H9 (cell line): ENCODE results near the gene NMUR1. TPM values are rescaled to one million over a fixed set of nuclear protein-coding genes. Genes with fewer than 3 reads are reported as not detected.

Experiments
- DNase-seq: peaks from one replicate; pipeline ENCODE4 v3.0.0-alpha.2; 2017
- H2AFZ ChIP-seq: one replicate; pipeline ENCODE4 v1.6.1; 2013; ENCODE audit warnings: mild to moderate bottlenecking, low read length, control low read depth, moderate library complexity
- H2AK5ac ChIP-seq: 2 replicates; pipeline ENCODE4 v1.6.1; 2013; ENCODE audit warnings: low read length, control low read depth, mixed read lengths; ENCODE audit not compliant: insufficient read length
- H2BK120ac ChIP-seq: one replicate; pipeline ENCODE4 v1.6.1; 2013; ENCODE audit warnings: low read depth, mild to moderate bottlenecking, low read length, control low read depth, inconsistent platforms; ENCODE audit not compliant: poor library complexity, severe bottlenecking
- H2BK12ac ChIP-seq: 2 replicates; pipeline ENCODE4 v1.6.1; 2013; ENCODE audit warnings: low read length, control low read depth, mixed read lengths, low read depth; ENCODE audit not compliant: insufficient read length
- H2BK15ac ChIP-seq: 2 replicates; pipeline ENCODE4 v1.6.1; 2013; ENCODE audit warnings: low read depth, low read length, control low read depth
- H2BK20ac ChIP-seq: one replicate; pipeline ENCODE4 v1.6.1; 2013; ENCODE audit warnings: low read depth, mild to moderate bottlenecking, low read length, control low read depth, inconsistent platforms; ENCODE audit not compliant: poor library complexity, severe bottlenecking
- H2BK5ac ChIP-seq: 2 replicates; pipeline ENCODE4 v1.6.1; 2013; ENCODE audit warnings: low read length, control low read depth, mixed read lengths; ENCODE audit not compliant: insufficient read length
- H3K14ac ChIP-seq: 2 replicates; pipeline ENCODE4 v1.6.1; 2013; ENCODE audit warnings: low read length, control low read depth; ENCODE audit not compliant: insufficient read depth
- H3K18ac ChIP-seq: 2 replicates; pipeline ENCODE4 v1.6.1; 2013; ENCODE audit warnings: low read depth, mild to moderate bottlenecking, mixed read lengths, low read length, control low read depth; ENCODE audit not compliant: insufficient read length
- H3K23ac ChIP-seq: 2 replicates; pipeline ENCODE4 v1.6.1; 2013; ENCODE audit warnings: low read length, control low read depth, mixed read lengths, low read depth; ENCODE audit not compliant: insufficient read length
- H3K23me2 ChIP-seq: 2 replicates; pipeline ENCODE4 v1.6.1; 2013; ENCODE audit warnings: low read depth, mild to moderate bottlenecking, mixed read lengths, low read length, control low read depth; ENCODE audit not compliant: insufficient read length, poor library complexity, severe bottlenecking
- H3K27ac ChIP-seq: 2 replicates; pipeline ENCODE4 v1.5.1; 2013; ENCODE audit warnings: low read length, control low read depth, mixed read lengths, low read depth; ENCODE audit not compliant: insufficient read length
- H3K27me3 ChIP-seq: 2 replicates; pipeline ENCODE4 v1.6.1; 2013; ENCODE audit warnings: low read length, control low read depth, inconsistent platforms; ENCODE audit not compliant: insufficient read depth
- H3K4ac ChIP-seq: 2 replicates; pipeline ENCODE4 v1.6.1; 2013; ENCODE audit warnings: low read depth, mild to moderate bottlenecking, control low read depth, inconsistent platforms, low read length, moderate library complexity
- H3K4me1 ChIP-seq: 2 replicates; pipeline ENCODE4 v1.6.1; 2013; ENCODE audit warnings: low read length, control low read depth, inconsistent platforms; ENCODE audit not compliant: insufficient read depth
- H3K4me2 ChIP-seq: 2 replicates; pipeline ENCODE4 v1.6.1; 2013; ENCODE audit warnings: low read length, control low read depth, mixed read lengths; ENCODE audit not compliant: insufficient read length, insufficient read depth
- H3K56ac ChIP-seq: 2 replicates; pipeline ENCODE4 v1.6.1; 2013; ENCODE audit warnings: low read depth, mild to moderate bottlenecking, mixed read lengths, low read length, control low read depth; ENCODE audit not compliant: insufficient read length
- H3K79me1 ChIP-seq: 2 replicates; pipeline ENCODE4 v1.6.1; 2013; ENCODE audit warnings: low read depth, mild to moderate bottlenecking, moderate library complexity, low read length, control low read depth, inconsistent platforms; ENCODE audit not compliant: insufficient read depth, poor library complexity, severe bottlenecking
- H3K79me2 ChIP-seq: 2 replicates; pipeline ENCODE4 v1.6.1; 2013; ENCODE audit warnings: low read length, control low read depth, inconsistent platforms; ENCODE audit not compliant: insufficient read depth
- H3K9ac ChIP-seq: 2 replicates; pipeline ENCODE4 v1.6.1; 2013; ENCODE audit warnings: low read length, control low read depth, mixed read lengths; ENCODE audit not compliant: insufficient read length; ENCODE audit errors: extremely low read depth
- H3K9me3 ChIP-seq: one replicate; pipeline ENCODE4 v1.6.1; 2013; ENCODE audit warnings: low read depth, low read length, inconsistent platforms; ENCODE audit not compliant: control insufficient read depth
- H3T11ph ChIP-seq: one replicate; pipeline ENCODE4 v1.6.1; 2013; ENCODE audit warnings: mild to moderate bottlenecking, low read length, control low read depth, inconsistent platforms
- H4K20me1 ChIP-seq: one replicate; pipeline ENCODE4 v1.6.1; 2013; ENCODE audit not compliant: control insufficient read depth, insufficient read length, insufficient read depth
- H4K5ac ChIP-seq: 2 replicates; pipeline ENCODE4 v1.6.1; 2013; ENCODE audit warnings: low read depth, mild to moderate bottlenecking, mixed read lengths, low read length, control low read depth; ENCODE audit not compliant: insufficient read length
- H4K8ac ChIP-seq: replicated peaks from 2 replicates; pipeline ENCODE4 v1.6.1; 2013; ENCODE audit warnings: low read length, control low read depth, mixed read lengths, low read depth; ENCODE audit not compliant: insufficient read length
- H4K91ac ChIP-seq: 2 replicates; pipeline ENCODE4 v1.6.1; 2013; ENCODE audit warnings: low read depth, mild to moderate bottlenecking, moderate library complexity, mixed read lengths, low read length, control low read depth; ENCODE audit not compliant: insufficient read length
- H3K27ac Mint-ChIP-seq, 3 experiments: 2 replicates in 2 of 3; 3 replicates in 1 of 3; pipeline ENCODE4 v1.8.0; 2020 to 2021; ENCODE audit warnings: mixed read lengths in 3 of 3, mild to moderate bottlenecking in 1 of 3, moderate library complexity in 1 of 3
- H3K27me3 Mint-ChIP-seq: 2 replicates; pipeline ENCODE4 v1.8.0; 2021; ENCODE audit warnings: low read depth, mild to moderate bottlenecking, moderate library complexity, mixed read lengths
- H3K36me3 Mint-ChIP-seq, 3 experiments: 2 replicates in 2 of 3; 3 replicates in 1 of 3; pipeline ENCODE4 v1.8.0; 2020 to 2021; ENCODE audit warnings: low read depth in 3 of 3, mixed read lengths in 3 of 3; ENCODE audit not compliant: insufficient read depth in 1 of 3
- H3K4me1 Mint-ChIP-seq, 2 experiments: 2 replicates each; pipeline ENCODE4 v1.8.0; 2020; ENCODE audit warnings: mixed read lengths in 2 of 2
- H3K4me3 Mint-ChIP-seq, 2 experiments: 2 replicates in 1 of 2; 3 replicates in 1 of 2; pipeline ENCODE4 v1.8.0; 2020 to 2021; ENCODE audit warnings: mild to moderate bottlenecking in 2 of 2, mixed read lengths in 2 of 2, moderate library complexity in 1 of 2
- H3K9me3 Mint-ChIP-seq, 2 experiments: 2 replicates in 1 of 2; 3 replicates in 1 of 2; pipeline ENCODE4 v1.8.0; 2020; ENCODE audit warnings: mild to moderate bottlenecking in 2 of 2, mixed read lengths in 2 of 2, moderate library complexity in 1 of 2
- CTCF ChIP-seq: fragments of 200-600 bp; sonication (generic); conservative IDR thresholded peaks from 3 replicates; pipeline ENCODE4 v1.8.0; 2021; ENCODE audit warnings: antibody characterized with exemption, mild to moderate bottlenecking
- WGBS: extraction: QIAGEN DNeasy Blood & Tissue Kit; methylation state at CpG from one replicate; pipeline ENCODE4 v1.1.7; 2013; ENCODE audit warnings: missing lambda C conversion rate, low lambda C conversion rate, mixed read lengths; ENCODE audit not compliant: insufficient read length; ENCODE audit errors: extremely low coverage; 5-methylcytosine and 5-hydroxymethylcytosine counted together
- total RNA-seq: library from RNA; stranded (reverse); gene quantifications from 2 replicates; pipeline ENCODE4 v1.2.1, GENCODE V29; 2021

NMUR1 gene
- total RNA-seq, 1 experiment from 2014 or later, result 0.20 TPM

DNA sequence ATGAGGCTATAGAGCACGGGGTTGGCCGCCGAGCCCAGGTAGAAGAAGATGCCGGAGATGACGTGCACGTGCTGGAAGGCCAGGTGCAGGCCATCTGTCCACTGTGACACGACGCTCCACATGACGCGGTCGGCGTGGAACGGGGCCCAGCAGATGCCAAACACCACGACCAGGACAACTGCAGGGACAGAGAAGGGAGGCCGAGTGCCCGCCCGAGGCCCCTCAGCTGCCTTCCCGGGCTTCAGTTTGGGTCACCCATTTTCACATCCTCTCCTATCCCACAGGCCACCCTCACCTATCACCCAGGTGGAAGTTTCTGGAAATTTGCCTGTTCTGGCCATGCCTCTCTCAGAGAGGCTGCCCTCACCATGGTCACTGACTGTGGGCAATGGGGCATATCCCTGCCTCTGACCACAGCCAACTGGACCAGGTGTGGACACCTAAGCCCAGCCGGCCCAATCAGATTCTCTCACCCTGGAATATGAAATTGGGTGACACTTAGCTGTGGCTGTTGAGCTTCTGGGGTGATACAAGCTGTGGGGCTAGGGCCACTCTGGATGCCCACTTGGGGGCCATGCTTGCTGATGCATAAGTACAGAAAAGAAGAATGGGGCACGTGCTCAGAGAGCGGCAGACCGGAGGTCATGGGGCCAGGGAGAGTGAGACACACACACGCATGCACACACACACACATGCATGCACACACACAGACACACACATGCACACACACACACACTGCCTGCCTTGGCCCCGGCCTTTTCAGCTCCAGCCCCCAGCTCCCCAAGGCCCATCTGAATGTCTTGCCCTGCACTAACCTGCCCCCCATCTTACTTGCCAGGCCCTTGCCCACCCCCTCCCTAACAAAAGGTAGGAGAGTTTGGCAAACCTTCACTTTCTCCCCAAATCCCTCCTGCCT lies 4.7 kb downstream of the NMUR1 start:
- peaks cover 4% of the 10 kb centered on the region; the same call in 1 of the 2 replicates for H3K27me3 ChIP-seq
- no peak overlapping the region for H3K56ac ChIP-seq
- H3T11ph ChIP-seq, result no peak overlapping the region
- no peaks in the 10 kb centered on the region for H3K79me1 ChIP-seq
- H3K4me2 ChIP-seq, result no peak overlapping the region
- H3K4ac ChIP-seq, result no peak overlapping the region
- no peak for TF ChIP-seq CTCF
- H3K9ac ChIP-seq, result no peak overlapping the region
- H3K27ac ChIP-seq, result no peak overlapping the region
- no peak overlapping the region for H2BK20ac ChIP-seq
- H3K18ac ChIP-seq, result no peak overlapping the region
- no peak overlapping the region for H2AFZ ChIP-seq
- Mint-ChIP-seq H3K9me3 (no peaks in the 10 kb centered on the region), H3K27ac (peak overlapping the region in 1 of 3 experiments; percentile 68; a peak in 1 of 7 replicates), H3K36me3 (no peaks in the 10 kb centered on the region), H3K4me3 (no peak overlapping the region; a peak in 1 of 5 replicates), H3K27me3 (peaks cover 22% of the 10 kb centered on the region), H3K4me1 (peaks cover 7 to 11% of the 10 kb centered on the region in 2 experiments; a peak in 3 of 4 replicates)
- no peaks in the 10 kb centered on the region for H3K23me2 ChIP-seq
- no peak for DNase-seq
- no peak overlapping the region for H2BK120ac ChIP-seq
- no peak overlapping the region for H2AK5ac ChIP-seq
- no peaks in the 10 kb centered on the region for H3K4me1 ChIP-seq
- no peaks in the 10 kb centered on the region for H4K20me1 ChIP-seq
- H4K5ac ChIP-seq, result no peak overlapping the region
- H2BK12ac ChIP-seq, result no peak overlapping the region
- H3K23ac ChIP-seq, result no peak overlapping the region
- H2BK5ac ChIP-seq, result no peak overlapping the region
- no peaks in the 10 kb centered on the region for H3K79me2 ChIP-seq
- H3K9me3 ChIP-seq, result no peaks in the 10 kb centered on the region
- no CpG with 5 or more reads among the region's 24 CpGs for WGBS
- H2BK15ac ChIP-seq, result no peak overlapping the region
- H4K91ac ChIP-seq, result no peak overlapping the region
- no peak overlapping the region for H3K14ac ChIP-seq
- no peak overlapping the region for H4K8ac ChIP-seq
